ENCODE data around the gene SLC51A.
"Not testable (repeated sequence)": the region's sequence is repeated elsewhere in the genome, so short reads cannot be mapped to it uniquely, and the experiment has no call there.

The SLC51A gene

DNA sequence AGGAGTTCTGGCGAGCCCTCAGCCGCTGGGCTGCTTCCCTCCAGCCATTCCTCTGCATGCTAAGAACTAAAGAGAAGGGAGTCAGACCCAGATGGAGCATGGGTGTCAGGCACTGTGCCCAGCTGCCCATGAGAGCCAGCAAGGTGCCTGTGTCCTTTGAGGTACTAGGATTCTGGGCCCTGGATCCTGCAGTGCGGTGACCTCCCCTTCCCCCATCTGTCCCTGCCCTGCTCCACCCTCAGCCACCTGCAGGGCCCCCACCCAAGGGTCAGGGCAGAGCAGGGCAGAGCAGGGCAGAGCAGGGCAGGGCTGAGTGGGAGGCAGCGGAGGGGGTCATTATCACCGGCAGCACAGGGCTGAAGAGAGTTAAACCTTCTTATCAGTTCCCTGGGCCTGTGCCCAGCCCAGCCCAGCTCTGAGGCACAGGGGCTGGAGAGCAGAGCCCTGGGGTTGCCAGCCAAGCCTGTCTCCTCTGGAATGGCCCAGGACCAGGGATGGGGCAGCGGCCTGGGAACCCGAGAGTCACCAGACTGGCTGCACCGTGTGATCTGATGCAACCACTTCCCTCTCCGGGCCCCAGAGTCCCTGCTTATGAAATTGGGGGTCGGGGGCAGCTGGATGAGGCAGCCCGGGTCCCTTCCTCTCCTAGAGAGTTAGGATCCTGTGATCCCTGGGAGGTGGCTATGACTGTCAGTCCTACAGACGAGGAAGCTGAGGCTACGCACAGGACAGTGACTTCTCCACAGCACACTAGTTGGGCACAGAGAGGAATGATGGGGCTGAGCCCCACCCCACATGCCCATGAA lies 22.4 kb upstream of the SLC51A start:
- DNase-seq (ENCODE audit: low spot score) = peak; percentile 95

DNA sequence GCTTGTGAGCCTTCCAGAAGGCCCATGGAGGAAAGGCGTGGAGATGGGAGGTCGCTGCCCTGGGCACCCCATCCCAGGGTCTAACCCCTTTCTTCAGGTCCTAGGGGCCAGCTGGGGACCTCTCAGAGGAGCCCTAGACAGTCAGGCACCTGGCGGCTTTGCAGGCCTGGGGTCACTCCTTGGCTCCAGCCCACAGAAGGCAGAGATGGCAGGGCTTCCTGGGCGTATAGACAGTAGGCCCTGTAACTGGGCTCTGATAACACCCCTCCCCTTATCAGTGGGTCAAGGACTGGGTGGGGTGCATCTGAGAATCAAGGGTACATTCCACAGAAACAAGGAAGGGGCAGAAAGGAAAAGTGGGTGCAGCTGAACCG lies 21.8 kb upstream of the SLC51A start:
- peak; percentile 76 for DNase-seq (ENCODE audit: low spot score)

DNA sequence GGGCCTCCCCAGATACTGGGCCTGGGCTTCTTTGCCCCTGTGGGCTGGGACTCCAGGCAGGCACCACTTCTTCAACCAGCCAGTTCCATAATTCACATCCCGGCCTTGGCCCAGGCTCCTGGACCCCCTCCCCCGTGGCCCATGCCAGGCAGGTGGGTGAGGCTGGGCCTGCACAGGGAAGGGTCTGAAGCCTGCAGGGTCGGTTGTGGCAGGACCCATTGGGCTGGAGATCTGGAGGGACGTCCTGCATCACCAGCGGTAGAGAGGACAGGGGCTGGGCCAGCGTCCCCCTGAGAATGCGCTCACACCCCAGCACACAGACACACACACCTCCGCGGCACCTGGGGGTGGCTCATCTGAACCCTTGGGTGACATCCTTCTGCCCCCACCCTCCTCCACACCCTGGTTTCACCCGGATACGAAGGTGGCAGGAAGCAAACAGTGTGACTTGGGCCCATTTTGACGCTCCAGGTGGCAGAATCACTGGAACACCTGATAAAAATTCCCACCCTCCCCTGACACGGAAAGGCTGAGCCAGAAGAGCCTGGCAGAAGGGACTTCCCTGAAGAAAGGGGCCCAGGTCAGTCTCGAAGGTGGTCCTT lies 20.6 kb upstream of the SLC51A start:
- no peak for DNase-seq (ENCODE audit: low spot score)

- DNase-seq (ENCODE audit: low spot score) = no peak
Observed at GRCh38 chr3:196197524-196197923, 18.8 kb upstream of the SLC51A start.

- no peak for DNase-seq (ENCODE audit: low spot score)
Observed at GRCh38 chr3:196198081-196198675, 18.2 kb upstream of the SLC51A start.

DNA sequence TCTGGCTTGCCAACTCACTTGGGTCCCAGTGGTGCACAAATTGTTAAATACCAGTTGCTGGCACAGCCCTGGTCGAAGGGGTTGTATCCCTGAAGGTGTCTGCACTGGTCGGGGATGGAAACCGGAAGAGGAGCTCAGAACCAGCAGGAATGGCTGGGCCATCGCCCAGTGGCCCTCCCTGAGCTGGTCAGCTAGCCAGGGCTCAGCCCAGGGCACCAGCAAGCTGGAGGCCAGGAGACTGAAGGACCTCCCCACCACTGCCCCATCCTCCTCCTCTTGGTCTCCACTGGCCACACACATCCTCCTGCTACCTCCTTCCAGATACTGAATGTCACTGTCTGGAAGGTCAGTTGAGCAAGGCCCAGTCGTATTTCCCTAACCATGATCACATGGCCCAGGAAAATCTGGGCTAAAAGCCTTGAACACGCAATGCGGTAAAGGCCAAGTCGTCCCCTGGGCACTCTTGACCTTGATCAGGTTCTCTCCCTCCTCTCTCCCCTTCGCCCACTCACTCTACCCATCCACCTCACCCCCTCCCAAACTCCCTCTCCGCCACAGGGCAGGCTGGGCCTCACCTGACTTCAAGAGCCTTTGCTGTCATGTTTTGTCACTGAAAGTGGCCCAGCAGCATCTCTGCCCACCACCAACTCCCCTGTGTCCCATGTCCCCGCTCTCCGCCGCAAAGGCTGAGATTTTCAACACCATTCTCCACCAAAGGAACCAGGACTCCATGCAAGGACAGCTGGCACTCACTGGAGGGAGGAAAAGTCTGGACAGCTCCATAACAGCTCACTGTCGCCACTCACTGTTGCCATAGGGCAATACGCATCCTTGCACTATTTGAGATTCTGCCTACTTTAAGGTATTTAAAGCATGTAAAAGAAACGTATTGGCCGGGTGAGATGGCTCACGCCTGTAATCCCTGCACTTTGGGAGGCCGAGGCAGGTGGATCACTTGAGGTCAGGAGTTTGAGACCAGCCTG lies 17.3 kb upstream of the SLC51A start:
- DNase-seq (ENCODE audit: low spot score) = peak; percentile 31

GRCh38 chr3:196202516-196202970 lies 13.8 kb upstream of the SLC51A start:
- no peak for DNase-seq (ENCODE audit: low spot score)

GRCh38 chr3:196203846-196204245 lies 12.5 kb upstream of the SLC51A start:
- DNase-seq (ENCODE audit: low spot score) = no peak

DNA sequence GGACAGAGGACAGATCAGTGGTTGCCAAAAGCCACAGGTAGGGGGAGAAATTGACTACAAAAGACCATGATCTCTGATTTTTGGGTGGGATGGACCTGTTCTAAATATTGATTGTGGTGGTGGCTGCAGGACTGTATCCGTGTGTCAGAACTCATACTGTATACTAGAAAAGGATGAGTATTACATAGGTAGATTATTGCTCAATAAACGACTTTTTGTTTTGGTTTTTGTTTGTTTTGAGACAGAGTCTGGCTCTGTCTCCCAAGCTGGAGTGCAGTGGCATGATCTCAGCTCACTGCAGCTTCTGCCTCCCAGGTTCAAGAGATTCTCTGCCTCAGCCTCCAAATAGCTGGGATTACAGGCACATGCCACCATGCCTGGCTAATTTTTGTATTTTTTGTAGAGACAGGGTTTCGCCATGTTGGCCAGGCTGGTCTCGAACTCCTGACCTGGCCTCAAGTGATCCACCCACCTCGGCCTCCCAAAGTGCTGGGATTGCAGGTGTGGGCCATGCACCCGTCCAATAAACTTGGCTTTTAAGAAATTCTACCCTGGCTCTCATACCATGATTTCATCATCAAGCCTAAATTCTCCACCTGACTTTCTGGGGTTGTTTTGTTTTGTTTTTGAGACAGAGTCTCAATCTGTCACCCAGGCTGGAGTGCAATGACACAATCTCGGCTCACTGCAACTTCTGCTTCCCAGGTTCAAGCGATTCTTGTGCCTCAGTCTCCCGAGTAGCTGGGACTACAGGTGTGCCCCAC lies 10.7 kb upstream of the SLC51A start:
- not testable (repeated sequence) for DNase-seq (ENCODE audit: low spot score)

DNA sequence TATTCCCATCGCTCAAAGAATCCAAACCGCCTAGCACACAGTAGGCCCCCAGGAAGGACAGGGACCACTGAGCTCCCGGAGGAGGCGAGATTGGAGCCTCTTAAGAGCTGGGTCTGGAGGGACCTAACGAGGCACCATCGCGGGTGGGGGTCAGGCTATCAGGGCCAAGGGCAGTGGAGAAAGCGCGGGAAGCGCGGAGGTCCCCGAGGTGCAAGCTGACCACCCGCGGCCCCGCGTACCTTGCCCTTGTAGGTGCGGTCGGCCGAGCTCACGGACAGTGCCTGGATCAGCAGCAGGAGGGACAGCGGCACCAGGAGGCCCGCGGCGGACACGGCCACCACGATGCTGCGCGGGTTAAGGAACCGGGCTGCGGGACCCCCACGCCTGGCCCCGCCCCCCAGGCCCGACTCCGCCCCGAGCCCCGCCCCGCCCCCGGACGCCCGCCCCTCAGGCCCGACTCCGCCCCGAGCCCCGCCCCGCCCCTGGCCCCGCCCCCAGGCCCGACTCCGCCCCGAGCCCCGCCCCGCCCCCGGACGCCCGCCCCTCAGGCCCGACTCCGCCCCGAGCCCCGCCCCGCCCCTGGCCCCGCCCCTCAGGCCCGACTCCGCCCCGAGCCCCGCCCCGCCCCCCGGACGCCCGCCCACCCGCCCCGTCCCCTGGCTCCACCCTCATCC lies 9.0 kb upstream of the SLC51A start:
- peak; percentile 22 for DNase-seq (ENCODE audit: low spot score)

- peak; percentile 67 for DNase-seq (ENCODE audit: low spot score)
Observed at GRCh38 chr3:196207833-196208607, 8.3 kb upstream of the SLC51A start.

- no peak for DNase-seq (ENCODE audit: low spot score)
Observed at GRCh38 chr3:196208942-196209695, 7.2 kb upstream of the SLC51A start.

DNA sequence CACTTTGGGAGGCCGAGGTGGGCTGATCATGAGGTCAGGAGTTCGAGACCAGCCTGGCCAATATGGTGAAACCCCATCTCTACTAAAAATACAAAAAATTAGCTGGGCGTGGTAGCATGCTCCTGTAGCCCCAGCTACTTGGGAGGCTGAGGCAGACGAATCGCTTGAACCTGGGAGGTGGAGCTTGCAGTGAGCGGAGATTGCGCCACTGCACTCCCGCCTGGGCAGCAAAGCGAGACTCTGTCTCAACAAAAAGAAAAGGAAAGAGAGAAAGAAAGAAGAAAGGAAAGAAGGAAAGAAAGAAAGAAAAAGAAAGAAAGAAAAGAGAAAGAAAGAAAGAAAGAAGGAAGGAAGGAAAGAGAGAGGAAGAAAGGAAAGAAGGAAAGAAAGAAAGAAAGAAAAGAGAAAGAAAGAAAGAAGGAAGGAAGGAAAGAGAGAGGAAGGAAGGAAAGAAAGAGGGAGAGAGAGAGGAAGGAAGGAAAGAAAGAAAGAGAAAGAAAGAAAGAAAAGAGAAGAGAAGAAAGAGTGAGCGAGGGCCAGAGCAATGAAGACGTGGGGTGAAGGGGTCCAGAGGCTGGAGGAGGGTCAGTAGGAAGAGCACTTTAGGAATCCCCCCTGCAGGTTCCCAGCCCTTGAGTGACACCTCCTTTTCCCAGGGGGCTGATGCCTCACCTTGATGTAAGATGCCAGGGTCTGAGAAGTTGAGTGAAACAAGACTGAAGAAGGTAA lies 6.2 kb upstream of the SLC51A start:
- not testable (repeated sequence) for DNase-seq (ENCODE audit: low spot score)

DNA sequence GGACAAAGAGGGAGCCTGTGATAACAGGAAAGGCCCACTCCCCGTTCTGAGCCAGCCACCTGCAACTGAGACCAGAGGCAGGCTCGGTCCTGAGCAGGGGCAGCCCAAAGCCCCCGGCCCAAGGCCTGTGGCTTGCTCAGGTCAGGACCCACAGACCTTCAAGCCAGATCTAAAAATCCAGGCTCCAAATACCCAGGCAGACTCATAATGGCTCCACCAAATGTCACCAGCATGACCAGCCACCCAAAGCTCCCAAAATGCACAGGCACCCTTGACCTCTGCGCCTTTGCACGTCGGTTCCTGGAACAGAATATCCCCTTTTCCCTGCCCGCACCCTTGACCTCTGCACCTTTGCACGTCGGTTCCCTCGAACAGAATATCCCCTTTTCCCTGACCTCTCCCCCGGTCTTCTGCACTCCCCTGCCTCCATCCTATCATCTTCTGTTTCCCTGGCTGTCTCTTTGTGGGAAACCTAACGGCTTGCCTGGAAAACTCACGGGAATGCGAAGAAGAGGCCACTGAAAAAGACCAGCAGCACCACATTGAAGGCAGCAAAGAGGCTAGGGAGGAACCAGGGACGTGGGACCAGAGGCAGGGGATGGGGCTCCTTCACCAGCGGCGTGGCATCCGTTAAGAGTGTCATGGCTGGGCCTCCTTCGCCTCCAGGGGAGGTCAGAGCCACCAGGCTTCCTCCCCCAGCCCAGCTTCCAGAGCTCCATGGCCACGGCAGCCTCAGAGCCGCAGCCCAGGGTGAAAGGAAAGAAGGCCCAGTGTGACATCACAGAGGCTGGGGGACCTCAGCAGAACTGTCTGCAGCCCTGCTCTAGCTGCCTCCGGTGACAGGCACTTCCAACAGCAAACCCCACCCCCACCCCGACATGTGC lies 5.4 kb upstream of the SLC51A start, which contains the start of gene ZDHHC19:
TSS of gene ZDHHC19 (minus strand) at position 728 of the 884 bp plus-strand sequence. CDS start at position 643, 85 bp downstream.
- no peak for DNase-seq (ENCODE audit: low spot score)

- no peak for DNase-seq (ENCODE audit: low spot score)
Observed at GRCh38 chr3:196214783-196215441, 1.4 kb upstream of the SLC51A start.

DNA sequence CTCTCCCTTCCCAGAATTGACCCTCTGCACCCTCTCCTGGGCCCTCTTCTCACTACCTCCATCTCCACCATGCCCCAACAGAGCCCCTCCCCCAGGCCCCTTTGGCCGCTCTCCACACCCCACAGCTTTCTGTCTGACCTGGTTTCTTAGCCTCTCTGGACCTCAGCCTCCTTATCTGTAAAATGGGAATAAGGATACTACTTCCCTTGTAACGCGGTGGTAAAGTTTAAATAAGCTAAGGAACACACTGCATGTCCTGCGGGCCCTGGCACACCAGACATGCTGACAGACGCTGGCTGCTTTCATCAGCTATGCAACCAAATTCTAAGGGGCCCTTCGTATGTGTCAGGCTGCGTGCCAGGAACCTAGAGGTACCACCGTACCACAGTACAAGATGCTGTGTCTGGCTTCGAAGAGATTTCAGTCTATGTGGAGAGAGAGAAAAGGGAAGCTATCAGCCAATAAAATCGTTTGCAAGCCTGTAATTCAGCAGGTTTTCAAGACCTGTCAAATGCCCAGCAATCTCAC lies 777 bp upstream of the SLC51A start:
- DNase-seq (ENCODE audit: low spot score) = no peak

Measured in hematopoietic multipotent progenitor cell treated with erythropoietin and hydrocortisone succinate and interleukin-3 and kit ligand, for 15 days (in vitro differentiated cells).